ENCODE data around the gene IRAK1BP1. TPM values are rescaled to one million over a fixed set of nuclear protein-coding genes. Genes with fewer than 3 reads are reported as not detected.

IRAK1BP1 gene
- 1 to 10 TPM; 5.1 to 8.0 TPM for total RNA-seq
- 10 to 100 TPM; 13.7 to 17.0 (median 15.4) TPM for polyA plus RNA-seq (ENCODE audit: insufficient read length in 6 of 6)
- long read RNA-seq, donor 1, full-length matches to known transcripts: 7 of 263 reads
- long read RNA-seq, donor 1, partial matches to known transcripts: 236 of 263 reads
- long read RNA-seq, donor 1, other reads (novel, unspliced or antisense): 20 of 263 reads
- long read RNA-seq, donor 2, full-length matches to known transcripts: 12 of 293 reads
- long read RNA-seq, donor 2, partial matches to known transcripts: 275 of 293 reads
- long read RNA-seq, donor 2, other reads (novel, unspliced or antisense): 6 of 293 reads
- long read RNA-seq, donor 3, full-length matches to known transcripts: 8 of 8 reads
- long read RNA-seq, donor 3, partial matches to known transcripts: 0 of 8 reads
- long read RNA-seq, donor 3, other reads (novel, unspliced or antisense): 0 of 8 reads
- long read RNA-seq, donor 4, full-length matches to known transcripts: 7 of 10 reads
- long read RNA-seq, donor 4, partial matches to known transcripts: 3 of 10 reads
- long read RNA-seq, donor 4, other reads (novel, unspliced or antisense): 0 of 10 reads
- long read RNA-seq, donor 5, full-length matches to known transcripts: 5 of 254 reads
- long read RNA-seq, donor 5, partial matches to known transcripts: 241 of 254 reads
- long read RNA-seq, donor 5, other reads (novel, unspliced or antisense): 8 of 254 reads
- long read RNA-seq, donor 6, full-length matches to known transcripts: 4 of 28 reads
- long read RNA-seq, donor 6, partial matches to known transcripts: 15 of 28 reads
- long read RNA-seq, donor 6, other reads (novel, unspliced or antisense): 9 of 28 reads
- long read RNA-seq, donor 7, full-length matches to known transcripts: 2 of 7 reads
- long read RNA-seq, donor 7, partial matches to known transcripts: 5 of 7 reads
- long read RNA-seq, donor 7, other reads (novel, unspliced or antisense): 0 of 7 reads
- long read RNA-seq, donor 8, full-length matches to known transcripts: 4 of 156 reads
- long read RNA-seq, donor 8, partial matches to known transcripts: 146 of 156 reads
- long read RNA-seq, donor 8, other reads (novel, unspliced or antisense): 6 of 156 reads
- long read RNA-seq, donor 9: 0 reads
- long read RNA-seq, donor 10: 0 reads
- long read RNA-seq, donor 11, full-length matches to known transcripts: 3 of 3 reads
- long read RNA-seq, donor 11, partial matches to known transcripts: 0 of 3 reads
- long read RNA-seq, donor 11, other reads (novel, unspliced or antisense): 0 of 3 reads
- long read RNA-seq, donor 12, full-length matches to known transcripts: 5 of 170 reads
- long read RNA-seq, donor 12, partial matches to known transcripts: 146 of 170 reads
- long read RNA-seq, donor 12, other reads (novel, unspliced or antisense): 19 of 170 reads

GRCh38 chr6:78867370-78868040 is at the start of gene IRAK1BP1:
Gene IRAK1BP1, plus strand, starts transcription at chr6:78867551. Its CDS starts 26 bp downstream, at chr6:78867577.
- no peaks in the 10 kb centered on the region for H3K27me3 ChIP-seq
- ATAC-seq (peak; percentile 99), DNase-seq (peak; percentile 85 to 92 (median 90))
- peak within 1 kb of the TSS; percentile 76 to 81 for H3K27ac ChIP-seq
- no peaks in the 10 kb centered on the region for H3K9me3 ChIP-seq
- H3K36me3 ChIP-seq: no peaks in the 10 kb centered on the region
- H3K4me3 ChIP-seq: peak within 1 kb of the TSS; percentile 79
- no peak for TF ChIP-seq CTCF (IDR thresholded peaks at IDR 0.05)
- intact Hi-C loops (cut with DNase I): no loop called here
- H3K4me1 ChIP-seq: peaks cover 0 to 9% of the 10 kb centered on the region in 2 donors

GRCh38 chr6:78824045-78824444 is 43.3 kb upstream of the IRAK1BP1 start:
- peaks cover 0 to 21% of the 10 kb centered on the region in 2 donors for H3K9me3 ChIP-seq
- intact Hi-C loops (cut with DNase I): no loop called here
- H3K4me3 ChIP-seq: no peak overlapping the region
- no peak for TF ChIP-seq CTCF (IDR thresholded peaks at IDR 0.05)
- no peaks in the 10 kb centered on the region for H3K36me3 ChIP-seq
- DNase-seq: no peak
- H3K27ac ChIP-seq: no peak overlapping the region
- H3K4me1 ChIP-seq: no peaks in the 10 kb centered on the region
- no peak for ATAC-seq
- no peaks in the 10 kb centered on the region for H3K27me3 ChIP-seq

DNA sequence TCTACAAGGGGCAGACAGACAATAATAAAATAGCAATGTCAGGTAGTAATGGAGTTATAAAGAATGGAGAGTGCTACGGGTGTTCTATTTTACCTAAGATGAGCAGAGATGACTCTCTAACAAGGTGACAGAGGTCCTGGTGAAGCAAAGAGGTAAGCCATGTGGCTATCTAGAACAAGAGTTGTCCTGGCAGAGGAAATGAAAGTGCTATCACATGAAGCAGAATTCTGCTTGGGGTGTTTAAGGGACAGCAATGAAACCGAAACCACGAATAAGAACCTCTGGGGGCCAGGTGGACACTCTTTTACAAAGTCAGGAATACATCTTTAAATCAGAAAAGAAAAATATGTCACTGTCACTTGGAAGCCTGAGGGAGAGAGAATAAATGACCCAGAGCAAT is 37.9 kb upstream of the IRAK1BP1 start:
- DNase-seq (no peak), ATAC-seq (no peak)
- H3K4me3 ChIP-seq: no peak overlapping the region
- H3K4me1 ChIP-seq: no peaks in the 10 kb centered on the region
- no peaks in the 10 kb centered on the region for H3K36me3 ChIP-seq
- no peak for TF ChIP-seq CTCF (IDR thresholded peaks at IDR 0.05)
- no peaks in the 10 kb centered on the region for H3K9me3 ChIP-seq
- intact Hi-C loops (cut with DNase I): no loop called here
- no peak overlapping the region for H3K27ac ChIP-seq
- H3K27me3 ChIP-seq: no peaks in the 10 kb centered on the region

- Histone ChIP-seq H3K27me3 (no peaks in the 10 kb centered on the region), H3K36me3 (no peaks in the 10 kb centered on the region), H3K4me1 (no peaks in the 10 kb centered on the region), H3K4me3 (no peak overlapping the region), H3K9me3 (no peaks in the 10 kb centered on the region), H3K27ac (no peak overlapping the region)
- no peak for TF ChIP-seq CTCF (IDR thresholded peaks at IDR 0.05)
- ATAC-seq: no peak
- DNase-seq: no peak
- intact Hi-C loops (cut with DNase I): no loop called here
Measured at GRCh38 chr6:78830805-78831204, 36.5 kb upstream of the IRAK1BP1 start.
